Measurements from ENCODE around the gene MIB1. TPM values are rescaled to one million over a fixed set of nuclear protein-coding genes. Genes with fewer than 3 reads are reported as not detected.

The MIB1 gene
- polyA plus RNA-seq, 3 donors from 2014 or later, result 1.9 to 6.4 (median 5.0) TPM

Other genes with a start within 250 kb of the MIB1 start
- 10 to 100 TPM in 1 of 3 donors, 1 to 10 TPM in 2; 2.5 to 11.6 (median 3.5) TPM for gene ESCO1, start 140.1 kb upstream of the MIB1 start, polyA plus RNA-seq
- gene SNRPD1, start 128.5 kb upstream of the MIB1 start, polyA plus RNA-seq, result 10 to 100 TPM; 50.7 to 86.4 (median 84.8) TPM
- gene ABHD3, start 36.0 kb upstream of the MIB1 start, polyA plus RNA-seq, result 10 to 100 TPM; 24.4 to 31.2 (median 29.8) TPM

Data from immature natural killer cell (primary cell).